HG03097 (cell line): ENCODE results near the gene GRWD1.
"Not testable (repeated sequence)": the region's sequence is repeated elsewhere in the genome, so short reads cannot be mapped to it uniquely, and the experiment has no call there.

Experiments
- ATAC-seq: cut with Tn5 transposase; IDR thresholded peaks from one replicate; pipeline ENCODE4 v1.9.1; 2021; ENCODE audit not compliant: unreplicated experiment, low FRiP score

The GRWD1 gene

DNA sequence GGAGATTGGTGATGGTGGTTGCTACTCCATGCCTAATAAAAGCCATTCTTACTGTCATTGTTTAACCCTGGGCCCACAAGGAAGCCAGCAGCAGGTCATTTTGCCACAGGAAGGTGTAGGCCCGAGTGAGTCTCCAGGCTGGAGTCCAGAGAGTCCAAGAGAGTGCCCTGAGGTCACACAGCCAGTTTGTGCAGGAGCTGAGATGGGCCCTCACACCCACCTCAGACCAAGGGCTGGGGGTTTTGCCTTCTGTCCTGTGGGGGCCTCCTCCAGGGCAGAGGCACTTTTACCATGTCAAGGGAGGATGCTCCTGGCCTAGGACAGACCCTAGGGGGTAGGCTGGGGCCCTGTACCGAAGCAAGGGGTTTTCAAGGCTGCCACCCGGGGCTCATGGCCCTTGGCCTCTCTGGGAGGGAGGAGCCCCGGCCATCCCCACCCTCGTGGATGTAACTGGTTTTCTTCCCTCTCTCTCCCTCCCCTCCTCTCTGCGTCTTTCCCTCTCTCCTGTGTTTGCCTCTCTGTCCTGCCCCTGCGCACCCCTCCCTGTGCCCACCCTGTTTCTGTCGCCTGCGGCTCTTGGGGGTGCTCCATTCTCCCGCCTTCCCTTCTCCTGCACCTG lies 31.4 kb downstream of the GRWD1 start:
- ATAC-seq = no peak

DNA sequence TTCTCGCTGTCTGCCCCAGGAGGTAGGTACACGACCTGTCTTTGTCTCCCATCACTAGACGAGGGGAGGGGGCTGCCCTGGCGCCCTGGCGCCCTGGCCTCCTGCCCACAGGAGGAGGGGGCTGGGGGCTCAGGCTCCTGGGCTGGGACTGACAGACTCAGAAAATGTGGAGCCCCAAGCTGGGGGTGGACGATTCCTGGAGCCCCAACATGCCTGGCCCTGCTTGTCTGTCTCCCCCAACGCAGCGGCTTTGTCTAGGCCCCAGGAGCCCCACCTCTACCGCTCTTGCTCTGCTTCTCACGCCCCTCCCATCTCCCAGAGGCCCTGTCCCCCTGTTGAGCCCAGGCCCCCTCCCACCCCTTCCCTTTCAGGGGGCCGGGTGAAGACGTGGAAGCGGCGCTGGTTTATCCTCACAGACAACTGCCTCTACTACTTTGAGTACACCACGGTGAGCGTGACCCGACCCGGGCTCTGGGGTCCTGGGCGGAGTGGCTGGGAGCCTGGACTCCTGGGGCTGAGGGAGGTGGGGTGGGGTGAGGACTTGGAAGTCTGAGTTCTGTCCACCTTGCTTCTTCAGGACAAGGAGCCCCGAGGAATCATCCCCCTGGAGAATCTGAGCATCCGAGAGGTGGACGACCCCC lies 32.0 kb downstream of the GRWD1 start:
- ATAC-seq = no peak

DNA sequence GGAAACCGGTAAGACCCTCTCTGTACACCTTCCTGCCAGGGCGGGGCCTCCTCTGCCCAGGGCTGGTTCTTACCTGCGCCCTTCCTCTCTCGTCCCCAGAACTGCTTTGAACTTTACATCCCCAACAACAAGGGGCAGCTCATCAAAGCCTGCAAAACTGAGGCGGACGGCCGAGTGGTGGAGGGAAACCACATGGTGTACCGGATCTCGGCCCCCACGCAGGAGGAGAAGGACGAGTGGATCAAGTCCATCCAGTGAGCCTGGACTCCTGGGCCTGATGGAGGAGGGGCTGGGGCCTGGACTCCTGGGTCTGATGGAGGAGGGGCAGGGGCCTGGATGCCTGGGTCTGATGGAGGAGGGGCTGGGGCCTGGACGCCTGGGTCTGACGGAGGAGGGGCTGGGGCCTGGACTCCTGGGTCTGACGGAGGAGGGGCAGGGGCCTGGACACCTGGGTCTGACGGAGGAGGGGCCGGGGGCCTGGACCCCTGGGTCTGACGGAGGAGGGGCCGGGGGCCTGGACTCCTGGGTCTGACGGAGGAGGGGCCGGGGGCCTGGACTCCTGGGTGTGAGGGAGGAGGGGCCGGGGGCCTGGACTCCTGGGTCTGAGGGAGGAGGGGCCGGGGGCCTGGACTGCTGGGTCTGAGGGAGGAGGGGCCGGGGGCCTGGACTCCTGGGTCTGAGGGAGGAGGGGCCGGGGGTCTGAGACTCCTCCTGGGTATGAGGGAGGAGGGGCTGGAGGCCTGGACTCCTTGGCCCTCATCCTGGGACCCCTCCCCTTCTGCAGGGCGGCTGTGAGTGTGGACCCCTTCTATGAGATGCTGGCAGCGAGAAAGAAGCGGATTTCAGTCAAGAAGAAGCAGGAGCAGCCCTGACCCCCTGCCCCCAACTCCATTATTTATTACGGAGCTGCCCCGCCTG lies 32.8 kb downstream of the GRWD1 start:
- ATAC-seq = no peak

DNA sequence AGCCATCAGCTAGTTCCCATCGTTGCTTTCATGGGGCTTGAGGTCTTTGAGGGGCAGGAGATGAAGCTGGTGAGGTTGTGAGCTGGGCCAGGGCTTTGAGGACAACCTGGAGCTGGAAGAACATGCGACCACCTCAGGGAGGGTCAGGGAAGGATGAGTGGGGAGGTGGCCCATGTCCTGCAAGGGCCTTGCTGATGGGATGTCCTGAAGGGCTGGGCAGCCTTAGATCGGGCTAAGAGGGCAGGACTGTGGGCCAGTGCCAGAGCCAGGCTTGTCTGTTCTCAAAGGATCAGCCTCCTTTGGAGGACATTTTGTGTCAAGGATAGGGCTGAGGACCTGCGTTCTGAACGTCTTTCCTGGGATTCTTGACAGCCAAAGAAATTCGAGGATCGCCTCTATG lies 33.9 kb downstream of the GRWD1 start:
- no peak for ATAC-seq

DNA sequence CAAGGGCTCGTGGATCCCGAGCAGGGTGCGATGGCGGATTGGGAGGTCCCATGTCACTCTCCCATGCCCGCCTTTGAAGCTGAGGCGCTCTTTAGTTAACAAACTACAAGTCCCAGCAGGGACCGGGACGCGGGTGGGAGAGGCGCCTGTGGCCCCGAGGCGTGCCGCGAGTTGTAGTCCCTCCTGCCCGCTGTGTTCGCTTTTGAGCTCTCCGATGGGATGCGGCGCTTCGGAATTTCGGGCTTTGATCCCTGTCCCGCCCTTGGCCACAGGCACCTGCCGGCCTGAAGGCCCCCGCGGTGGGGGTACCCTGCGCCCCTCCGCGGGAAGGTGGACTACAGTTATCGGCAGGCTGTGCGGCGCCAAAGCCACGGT lies 34.4 kb downstream of the GRWD1 start:
- no peak for ATAC-seq

DNA sequence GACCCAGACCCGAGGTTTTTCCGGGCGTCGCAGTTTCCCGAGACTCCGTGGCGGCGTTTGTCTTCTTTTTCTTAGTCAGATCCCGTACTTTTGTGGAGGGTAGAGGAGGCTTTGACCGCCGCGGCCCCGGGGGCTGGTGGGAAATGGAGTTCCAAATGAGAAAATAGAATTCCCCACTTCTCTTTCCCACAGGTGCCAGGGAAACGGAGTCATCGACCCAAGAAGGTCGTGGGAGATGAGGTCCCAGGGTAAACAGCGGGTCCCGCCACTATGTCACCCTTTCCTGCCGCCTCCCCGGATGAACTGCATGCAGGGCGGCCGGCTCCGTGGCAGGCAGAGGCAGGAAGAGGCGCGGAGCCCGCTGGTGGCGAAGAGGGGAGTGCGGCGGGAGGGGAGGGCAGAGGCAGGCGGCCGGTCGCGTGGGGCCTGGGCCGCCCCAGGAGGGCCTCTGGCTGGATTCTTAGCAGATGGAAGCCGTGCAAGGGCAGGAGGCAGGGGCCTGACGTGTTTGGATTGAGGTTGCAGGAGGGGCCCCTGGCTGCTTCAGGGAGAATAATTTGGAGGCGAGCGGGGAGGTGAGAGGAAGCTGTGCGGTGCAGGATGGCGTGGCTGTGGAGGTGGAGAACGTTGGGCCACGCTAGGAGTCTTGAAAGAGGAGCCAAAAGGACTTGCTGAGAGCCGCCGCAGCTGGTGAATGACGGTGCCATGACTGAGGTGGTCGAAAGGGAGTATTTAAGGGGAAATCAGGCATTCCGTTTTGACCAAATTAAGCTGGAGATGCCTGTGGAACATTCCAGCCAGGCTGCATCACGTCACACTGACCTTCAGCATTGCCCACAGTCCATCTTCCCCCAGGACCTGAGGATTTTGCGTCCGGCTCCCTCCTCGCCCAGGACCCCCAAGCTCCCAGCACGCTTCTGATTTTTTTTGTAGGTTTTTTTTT lies 35.0 kb downstream of the GRWD1 start:
- ATAC-seq = no peak

DNA sequence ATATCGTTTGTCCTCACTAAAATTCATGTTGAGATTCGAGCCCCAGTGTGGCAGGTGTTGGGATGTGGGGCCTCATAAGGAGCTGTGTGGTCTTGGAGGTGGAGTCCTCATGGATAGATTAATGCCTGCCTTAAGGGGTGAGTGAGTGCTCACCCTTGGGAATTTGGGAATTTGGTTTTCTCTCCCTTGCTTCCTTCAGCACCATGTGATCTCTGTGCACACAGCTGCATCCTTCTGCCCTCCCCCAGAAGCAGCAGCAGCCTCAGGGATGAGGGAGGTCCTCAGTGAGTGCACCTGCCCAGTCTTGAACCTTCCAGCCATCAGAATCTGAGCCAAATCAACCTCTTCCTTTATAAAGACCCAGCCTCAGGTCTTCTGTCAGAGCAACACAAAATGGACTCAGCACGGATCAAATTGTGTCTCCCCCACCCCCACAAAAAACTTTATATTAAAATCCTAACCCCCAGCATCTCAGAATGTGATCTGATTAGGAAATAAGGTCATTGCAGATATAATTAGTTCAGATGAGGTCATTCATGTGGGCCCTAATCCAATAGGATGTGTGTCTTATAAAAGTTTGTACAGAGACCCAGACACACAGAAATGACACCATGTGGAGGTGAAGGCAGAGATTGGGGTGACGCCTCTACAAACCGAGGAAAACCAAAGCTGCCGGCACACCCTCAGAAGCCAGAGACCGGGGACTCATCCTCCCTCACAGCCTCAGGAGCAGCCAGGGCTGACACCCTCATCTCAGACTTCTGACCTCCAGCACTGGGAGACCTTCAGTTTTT lies 36.3 kb downstream of the GRWD1 start:
- ATAC-seq = no peak

DNA sequence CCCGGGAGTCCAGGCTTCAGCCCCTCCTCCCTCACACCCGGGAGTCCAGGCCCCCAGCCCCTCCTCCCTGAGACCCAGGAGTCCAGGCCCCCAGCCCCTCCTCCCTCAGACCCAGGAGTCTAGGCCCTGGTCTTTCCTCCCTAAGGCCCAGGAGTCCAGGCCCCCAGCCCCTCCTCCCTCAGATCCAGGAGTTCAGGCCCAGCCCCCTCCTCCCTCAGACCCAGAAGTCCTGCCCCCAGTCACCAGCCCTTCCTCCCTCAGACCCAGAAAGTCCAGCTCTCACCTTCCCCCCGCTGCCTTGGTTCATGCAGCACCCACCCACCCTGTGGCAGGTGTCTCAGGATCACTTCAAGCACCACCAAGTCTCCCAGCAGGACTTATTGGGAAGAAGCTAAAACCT lies 37.5 kb downstream of the GRWD1 start:
- no peak for ATAC-seq

DNA sequence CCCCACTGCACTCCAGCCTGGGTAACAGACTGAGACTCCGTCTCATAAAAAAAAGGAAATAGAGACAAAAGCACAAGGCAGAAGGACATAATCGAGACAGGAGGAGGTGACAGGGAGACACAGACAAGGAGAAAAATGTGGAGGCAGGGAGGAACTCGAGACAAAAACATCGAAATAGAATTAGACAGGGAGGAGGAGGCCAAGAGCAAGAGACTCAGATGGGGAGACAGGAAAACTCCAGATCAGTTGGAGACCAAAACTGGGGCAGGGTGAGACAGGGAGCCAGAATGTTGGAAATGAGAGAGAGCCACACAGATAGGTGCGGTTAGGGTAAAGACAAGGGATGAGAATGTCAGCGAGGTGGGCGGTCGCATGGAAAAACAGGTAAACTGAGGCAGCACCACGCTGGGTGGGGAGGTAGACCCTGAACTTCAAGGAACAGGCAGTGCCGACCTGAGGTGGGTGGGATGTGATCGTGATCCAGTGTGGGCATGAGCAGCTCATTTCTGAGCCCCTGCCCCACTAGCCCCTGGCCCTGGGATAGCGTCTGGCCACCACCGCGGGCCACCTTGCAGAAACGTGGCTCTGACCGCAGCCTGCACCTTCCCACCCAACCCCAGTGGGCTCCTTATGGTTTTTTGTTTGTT lies 38.6 kb downstream of the GRWD1 start:
- no peak for ATAC-seq

DNA sequence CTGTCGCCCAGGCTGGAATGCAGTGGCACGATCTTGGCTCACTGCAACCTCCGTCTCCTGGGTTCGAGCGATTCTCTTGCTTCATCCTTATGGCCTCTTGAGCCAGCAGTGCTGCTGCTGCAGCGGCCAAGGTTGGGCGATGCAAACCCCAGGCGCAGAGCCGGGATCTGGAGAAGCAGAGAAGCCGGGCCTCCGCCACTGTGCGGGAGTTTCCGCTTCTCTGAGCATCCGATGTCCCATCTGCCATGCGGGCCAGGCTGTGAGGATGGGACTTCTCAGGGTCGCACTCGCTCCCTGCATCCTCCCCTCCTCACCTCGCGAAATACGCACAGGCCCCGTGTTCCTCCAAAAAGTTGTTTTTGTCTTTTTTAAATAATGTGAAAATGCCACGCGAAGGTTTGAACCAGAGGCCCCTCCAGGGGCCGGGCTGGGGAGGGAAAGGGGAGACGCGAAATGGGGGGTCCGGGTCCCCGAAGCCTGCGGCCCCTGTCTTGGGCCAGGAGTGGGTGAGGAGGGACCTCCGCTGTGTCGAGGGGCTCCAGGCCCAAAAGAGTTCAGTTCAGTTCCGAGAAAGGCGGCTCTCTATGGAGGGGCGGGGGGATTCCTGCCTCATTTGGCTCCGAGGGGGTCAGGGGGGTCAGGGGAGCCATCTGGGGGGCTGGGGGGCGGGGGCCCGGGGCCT lies 39.3 kb downstream of the GRWD1 start:
- no peak for ATAC-seq

DNA sequence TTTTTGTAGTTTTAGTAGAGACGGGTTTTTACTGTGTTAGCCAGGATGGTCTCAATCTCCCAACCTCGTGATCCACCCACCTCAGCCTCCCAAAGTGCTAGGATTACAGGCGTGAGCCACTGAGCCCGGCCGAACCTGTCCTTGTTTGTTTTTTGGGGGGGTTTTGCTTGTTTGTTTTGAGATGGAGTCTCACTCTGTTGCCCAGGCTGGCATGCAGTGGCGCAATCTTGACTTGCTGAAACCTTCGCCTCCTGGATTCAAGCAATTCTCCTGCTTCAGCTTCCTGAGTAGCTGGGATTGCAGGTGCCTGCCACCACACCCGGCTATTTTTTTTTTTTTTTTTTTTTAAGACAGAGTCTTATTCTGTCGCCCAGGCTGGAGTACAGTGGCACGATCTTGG lies 40.9 kb downstream of the GRWD1 start:
- not testable (repeated sequence) for ATAC-seq

DNA sequence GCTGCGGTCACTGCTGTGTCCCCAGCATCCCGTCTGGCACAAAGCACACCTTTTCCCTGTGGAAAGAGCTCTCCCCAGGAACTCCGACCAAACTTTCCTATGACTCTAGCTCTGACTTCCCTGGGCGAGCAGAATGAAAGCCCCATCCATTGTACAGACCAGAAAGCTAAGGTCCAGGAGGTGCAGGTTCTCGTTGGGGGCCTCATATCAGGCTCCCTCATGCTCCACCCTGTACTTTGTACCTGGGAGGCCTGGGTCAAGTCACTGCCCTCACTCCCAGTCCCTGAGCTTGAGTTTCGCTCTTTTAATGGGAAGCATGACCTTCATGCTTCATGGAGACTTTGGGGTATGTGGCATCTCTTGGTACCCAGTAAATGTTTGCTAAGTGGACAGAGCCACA lies 41.8 kb downstream of the GRWD1 start:
- no peak for ATAC-seq

DNA sequence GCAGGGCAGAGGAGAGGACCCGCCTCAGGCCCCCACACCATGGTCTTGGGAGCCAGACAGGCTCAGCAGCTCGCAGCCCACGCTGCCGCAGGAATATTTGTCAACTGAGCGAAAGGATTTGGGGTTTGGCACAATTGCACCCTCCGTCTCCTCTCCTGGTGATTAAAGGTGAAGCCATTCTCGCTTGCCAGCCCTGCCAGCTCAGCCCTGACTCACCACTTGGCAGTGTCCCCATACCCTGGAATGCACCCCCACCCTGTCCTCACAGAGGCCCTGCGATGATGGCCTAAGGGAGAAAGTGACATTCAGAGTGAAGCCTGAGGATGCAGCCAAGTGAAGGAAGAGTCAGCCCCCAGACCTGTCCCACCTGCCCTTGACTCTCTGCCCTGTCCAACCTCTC lies 42.2 kb downstream of the GRWD1 start:
- no peak for ATAC-seq

DNA sequence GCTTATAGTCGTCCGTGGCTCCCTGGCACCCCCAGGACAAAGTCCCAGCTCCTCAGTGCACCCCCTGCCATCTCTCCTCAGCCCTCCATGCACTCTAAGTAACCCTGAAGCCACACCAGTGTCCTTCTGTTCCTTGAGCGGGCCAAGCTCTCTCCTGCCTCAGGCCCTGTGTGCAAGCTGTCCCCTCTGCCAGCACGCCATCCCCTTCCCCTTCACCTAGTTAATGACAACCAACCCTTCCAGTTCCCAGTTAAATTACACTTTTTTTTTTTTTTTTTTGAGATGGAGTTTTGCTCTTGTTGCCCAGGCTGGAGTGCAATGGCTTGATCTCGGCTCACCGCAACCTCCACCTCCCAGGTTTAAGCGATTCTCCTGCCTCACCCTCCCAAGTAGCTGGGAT lies 42.7 kb downstream of the GRWD1 start:
- ATAC-seq = not testable (repeated sequence)

DNA sequence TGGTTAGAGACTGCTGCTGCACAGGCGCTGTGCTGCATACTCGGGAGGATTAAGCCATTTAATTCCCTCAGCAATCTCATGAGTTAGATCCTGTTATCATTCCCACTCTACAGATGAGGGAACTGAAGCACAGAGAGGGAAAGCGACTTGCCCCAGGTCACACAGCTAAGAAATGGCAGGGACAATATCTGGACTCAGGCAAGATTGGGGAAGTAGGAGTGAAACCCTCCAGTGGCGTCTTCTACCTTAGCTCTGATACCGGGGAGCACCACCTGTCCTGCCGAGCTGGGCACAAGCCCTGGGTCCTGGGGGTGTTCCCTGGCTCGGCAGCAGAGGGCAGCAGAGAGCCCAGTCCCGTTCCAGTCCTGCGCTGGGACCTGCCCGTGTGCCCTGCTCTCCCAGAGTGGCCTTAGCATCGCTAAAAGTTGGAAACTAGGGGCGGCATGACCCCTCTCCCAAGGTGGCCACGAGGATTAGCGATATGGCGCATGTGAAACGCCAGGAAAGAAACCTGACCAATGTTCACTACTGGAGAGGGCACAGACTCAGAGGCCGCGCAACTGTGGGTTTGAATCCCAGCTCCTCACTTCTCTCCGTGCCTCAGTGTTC lies 43.9 kb downstream of the GRWD1 start:
- ATAC-seq = no peak

DNA sequence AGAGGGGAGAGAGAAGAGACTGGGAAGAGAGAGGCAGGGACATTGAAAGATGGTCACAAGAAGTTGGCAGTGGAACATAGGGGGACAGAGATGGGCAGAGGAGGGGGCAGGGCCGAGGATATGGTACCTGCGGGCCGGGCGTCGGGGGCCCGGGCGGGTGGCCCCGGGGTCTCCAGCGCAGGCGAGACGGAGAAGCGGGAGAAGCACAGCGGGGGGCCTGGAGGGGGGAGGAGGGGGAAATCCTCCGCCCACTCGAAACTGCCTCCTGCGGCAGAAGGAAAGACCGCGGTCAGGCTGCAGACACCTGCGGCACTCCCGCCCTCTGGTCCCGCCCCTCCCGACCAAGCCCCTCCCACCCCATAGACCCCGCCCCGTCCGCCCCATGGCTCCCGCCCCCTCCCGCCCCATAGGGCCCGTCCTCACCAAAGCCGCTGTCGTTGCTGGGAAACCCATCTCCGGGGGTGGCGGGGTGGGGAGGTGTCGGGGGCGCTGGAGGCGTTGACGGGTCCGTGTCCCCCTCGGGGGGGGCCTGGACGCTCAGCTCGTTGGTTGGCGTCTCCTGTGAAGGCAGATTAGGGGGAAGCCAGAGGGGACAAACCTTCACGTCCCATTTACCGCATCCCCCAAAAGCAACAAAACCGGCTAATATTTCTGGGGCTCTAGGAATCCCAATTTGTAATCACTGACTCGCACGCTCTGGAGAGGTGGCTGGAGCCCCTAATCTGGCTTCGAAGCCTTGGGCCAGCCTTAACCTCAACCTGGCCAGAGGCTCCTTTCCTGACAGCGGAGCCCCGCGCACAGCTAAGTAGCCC lies 45.4 kb downstream of the GRWD1 start:
- ATAC-seq = no peak

DNA sequence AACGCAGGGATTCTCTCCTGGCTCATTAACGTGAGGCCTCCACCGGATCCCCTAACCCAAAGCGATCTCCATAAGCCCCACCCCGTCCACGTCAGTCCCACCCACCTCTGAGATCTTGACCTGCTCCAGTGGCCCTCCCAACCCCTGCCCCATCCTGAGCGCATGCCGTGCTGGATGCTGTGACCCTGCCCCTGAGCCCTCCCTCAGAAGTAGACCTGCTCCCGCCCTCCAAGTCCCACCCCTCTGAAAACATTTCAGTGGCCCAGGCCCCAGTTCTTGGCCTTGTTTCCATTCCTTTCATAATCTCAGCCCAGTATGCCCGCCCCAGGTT lies 46.0 kb downstream of the GRWD1 start:
- ATAC-seq = no peak
